Measurements from ENCODE around the gene STPG1.

DNA sequence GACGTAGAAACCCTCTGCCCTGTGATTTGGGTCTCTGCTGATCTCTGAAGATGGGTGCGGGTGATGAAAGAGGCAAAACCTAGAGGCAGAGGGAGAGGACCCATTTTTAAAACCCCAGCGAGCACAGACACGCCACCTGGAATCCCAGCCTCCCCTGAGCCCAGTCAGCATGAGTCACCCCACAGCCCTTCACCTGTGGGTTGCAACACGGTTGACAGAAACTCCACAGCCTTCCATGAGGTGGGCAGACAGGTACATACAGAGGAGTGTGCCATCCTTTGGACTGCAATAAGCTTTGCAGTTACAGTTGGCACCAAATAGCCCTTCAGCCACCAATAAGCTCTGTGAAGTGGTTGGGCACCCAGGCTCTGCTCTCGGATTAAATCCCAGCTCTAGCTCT, 96.5 kb downstream of the STPG1 start:
- TF ChIP-seq ZNF274 (IDR thresholded peaks at IDR 0.05; ENCODE audit: low read depth, low read length) (no peak), SUZ12 (IDR thresholded peaks at IDR 0.05; ENCODE audit: extremely low read depth, insufficient read depth, insufficient read length) (no peak)

All from NT2/D1 (cell line).